Memory B cell (primary cell): ENCODE measurements around the gene POLR1G.

Experiments
- ATAC-seq: fragments of 150-1000 bp; cut with Tn5 transposase; 2 replicates; pipeline ENCODE4 v1.10.0; 2021; ENCODE audit warnings: low read depth, mild to moderate bottlenecking, moderate library complexity
- DNase-seq, 2 donors: peaks; one replicate each; pipeline ENCODE4 v3.0.0; 2022; ENCODE audit warnings: low spot score in 2 of 2
- H3K27ac Mint-ChIP-seq: one replicate; pipeline ENCODE4 v1.8.0; 2022; ENCODE audit warnings: mild to moderate bottlenecking, moderate library complexity, mixed read lengths
- H3K27me3 Mint-ChIP-seq: one replicate; pipeline ENCODE4 v1.8.0; 2022; ENCODE audit warnings: mixed read lengths
- H3K36me3 Mint-ChIP-seq: one replicate; pipeline ENCODE4 v1.8.0; 2022; ENCODE audit warnings: mild to moderate bottlenecking, mixed read lengths
- H3K4me1 Mint-ChIP-seq: one replicate; pipeline ENCODE4 v1.8.0; 2022; ENCODE audit warnings: mixed read lengths
- H3K4me3 Mint-ChIP-seq: one replicate; pipeline ENCODE4 v1.8.0; 2022; ENCODE audit warnings: mild to moderate bottlenecking, moderate library complexity, mixed read lengths
- H3K9me3 Mint-ChIP-seq: one replicate; pipeline ENCODE4 v1.8.0; 2022; ENCODE audit warnings: mixed read lengths

The POLR1G gene

GRCh38 chr19:45406226-45407090 is at the start of gene POLR1G:
POLR1G (plus strand) TSS chr19:45406644; CDS start chr19:45406697, 53 bp downstream.
- Mint-ChIP-seq H3K4me1 (peaks cover 31% of the 10 kb centered on the region), H3K4me3 (peak within 1 kb of the TSS; percentile 96), H3K27ac (peak within 1 kb of the TSS; percentile 92), H3K27me3 (peaks cover 16% of the 10 kb centered on the region), H3K36me3 (peaks cover 2% of the 10 kb centered on the region), H3K9me3 (no peaks in the 10 kb centered on the region)
- DNase-seq (peak; percentile 72 to 81), ATAC-seq (peak; percentile 76)

- H3K9me3 Mint-ChIP-seq = no peaks in the 10 kb centered on the region
- H3K27ac Mint-ChIP-seq = no peak overlapping the region
- H3K4me1 Mint-ChIP-seq = no peaks in the 10 kb centered on the region
- no peak for ATAC-seq
- H3K4me3 Mint-ChIP-seq = no peak overlapping the region
- no peaks in the 10 kb centered on the region for H3K27me3 Mint-ChIP-seq
- peaks cover 16% of the 10 kb centered on the region for H3K36me3 Mint-ChIP-seq
- DNase-seq = no peak
Observed at GRCh38 chr19:45356760-45357444, 49.5 kb upstream of the POLR1G start.

- DNase-seq = no peak
- H3K9me3 Mint-ChIP-seq = no peaks in the 10 kb centered on the region
- H3K4me1 Mint-ChIP-seq = no peaks in the 10 kb centered on the region
- no peak for ATAC-seq
- H3K36me3 Mint-ChIP-seq = peaks cover 18% of the 10 kb centered on the region
- H3K4me3 Mint-ChIP-seq = no peak overlapping the region
- H3K27ac Mint-ChIP-seq = no peak overlapping the region
- no peaks in the 10 kb centered on the region for H3K27me3 Mint-ChIP-seq
Observed at GRCh38 chr19:45357445-45357783, 49.0 kb upstream of the POLR1G start.

- DNase-seq = no peak
- no peaks in the 10 kb centered on the region for H3K27me3 Mint-ChIP-seq
- H3K36me3 Mint-ChIP-seq = peaks cover 16% of the 10 kb centered on the region
- no peaks in the 10 kb centered on the region for H3K4me1 Mint-ChIP-seq
- ATAC-seq = no peak
- H3K9me3 Mint-ChIP-seq = no peaks in the 10 kb centered on the region
- no peak overlapping the region for H3K4me3 Mint-ChIP-seq
- H3K27ac Mint-ChIP-seq = no peak overlapping the region
Observed at GRCh38 chr19:45358213-45358792, 48.1 kb upstream of the POLR1G start.

- H3K9me3 Mint-ChIP-seq = no peaks in the 10 kb centered on the region
- H3K4me1 Mint-ChIP-seq = no peaks in the 10 kb centered on the region
- no peak overlapping the region for H3K27ac Mint-ChIP-seq
- DNase-seq (no peak), ATAC-seq (no peak)
- H3K27me3 Mint-ChIP-seq = no peaks in the 10 kb centered on the region
- H3K4me3 Mint-ChIP-seq = no peak overlapping the region
- H3K36me3 Mint-ChIP-seq = peaks cover 13% of the 10 kb centered on the region
Observed at GRCh38 chr19:45361608-45362007, 44.8 kb upstream of the POLR1G start.

GRCh38 chr19:45362291-45362690 is 44.2 kb upstream of the POLR1G start:
- Mint-ChIP-seq H3K9me3 (no peaks in the 10 kb centered on the region), H3K4me1 (no peaks in the 10 kb centered on the region), H3K4me3 (no peak overlapping the region), H3K27ac (no peak overlapping the region), H3K36me3 (peaks cover 13% of the 10 kb centered on the region), H3K27me3 (no peaks in the 10 kb centered on the region)
- ATAC-seq = no peak
- no peak for DNase-seq

GRCh38 chr19:45363861-45364459 is 42.5 kb upstream of the POLR1G start:
- Mint-ChIP-seq H3K9me3 (no peaks in the 10 kb centered on the region), H3K36me3 (peaks cover 11% of the 10 kb centered on the region)

GRCh38 chr19:45364696-45365095 is 41.7 kb upstream of the POLR1G start:
- H3K4me1 Mint-ChIP-seq = peaks cover 4% of the 10 kb centered on the region
- DNase-seq (no peak), ATAC-seq (no peak)
- H3K27ac Mint-ChIP-seq = no peak overlapping the region
- no peaks in the 10 kb centered on the region for H3K27me3 Mint-ChIP-seq
- peaks cover 7% of the 10 kb centered on the region for H3K36me3 Mint-ChIP-seq
- no peaks in the 10 kb centered on the region for H3K9me3 Mint-ChIP-seq
- no peak overlapping the region for H3K4me3 Mint-ChIP-seq

More at GRCh38 chr19:45363861-45364459, 42.5 kb upstream of the POLR1G start:
- no peak for DNase-seq
- no peak for ATAC-seq
- Mint-ChIP-seq H3K27ac (no peak overlapping the region), H3K4me3 (no peak overlapping the region), H3K4me1 (peaks cover 1% of the 10 kb centered on the region), H3K27me3 (no peaks in the 10 kb centered on the region)

- Mint-ChIP-seq H3K9me3 (no peaks in the 10 kb centered on the region), H3K36me3 (no peaks in the 10 kb centered on the region), H3K4me1 (peaks cover 4% of the 10 kb centered on the region), H3K27me3 (no peaks in the 10 kb centered on the region), H3K27ac (no peak overlapping the region), H3K4me3 (no peak overlapping the region)
- no peak for ATAC-seq
- no peak for DNase-seq
Observed at GRCh38 chr19:45368127-45368526, 38.3 kb upstream of the POLR1G start.

- no peak overlapping the region for H3K27ac Mint-ChIP-seq
- no peak for DNase-seq
- H3K4me3 Mint-ChIP-seq = peak overlapping the region; percentile 47
- H3K4me1 Mint-ChIP-seq = peaks cover 4% of the 10 kb centered on the region
- no peaks in the 10 kb centered on the region for H3K27me3 Mint-ChIP-seq
- H3K9me3 Mint-ChIP-seq = no peaks in the 10 kb centered on the region
- no peaks in the 10 kb centered on the region for H3K36me3 Mint-ChIP-seq
- no peak for ATAC-seq
Observed at GRCh38 chr19:45368737-45369340, 37.6 kb upstream of the POLR1G start.

GRCh38 chr19:45370410-45371204 is 35.8 kb upstream of the POLR1G start, which contains the start of gene ERCC2:
ERCC2 (minus strand) TSS chr19:45370573; CDS start chr19:45370540, 33 bp downstream.
- Mint-ChIP-seq H3K27ac (peak within 1 kb of the TSS; percentile 75), H3K4me1 (peaks cover 4% of the 10 kb centered on the region)

GRCh38 chr19:45376045-45376724 is 30.3 kb upstream of the POLR1G start:
- ATAC-seq (no peak), DNase-seq (no peak)
- peaks cover 2% of the 10 kb centered on the region for H3K36me3 Mint-ChIP-seq
- H3K9me3 Mint-ChIP-seq = no peaks in the 10 kb centered on the region
- peaks cover 4% of the 10 kb centered on the region for H3K27me3 Mint-ChIP-seq
- no peak overlapping the region for H3K27ac Mint-ChIP-seq
- H3K4me3 Mint-ChIP-seq = no peak overlapping the region
- no peaks in the 10 kb centered on the region for H3K4me1 Mint-ChIP-seq

More at GRCh38 chr19:45370410-45371204, 35.8 kb upstream of the POLR1G start, which contains the start of gene ERCC2:
- H3K36me3 Mint-ChIP-seq = peaks cover 2% of the 10 kb centered on the region
- peaks cover 4% of the 10 kb centered on the region for H3K27me3 Mint-ChIP-seq
- H3K9me3 Mint-ChIP-seq = no peaks in the 10 kb centered on the region
- ATAC-seq (peak; percentile 98), DNase-seq (peak; percentile 99 to 100)
- H3K4me3 Mint-ChIP-seq = peak within 1 kb of the TSS; percentile 81
